Omental fat pad (tissue), 4 donors: Measurements from ENCODE around the gene GAB2. TPM values are rescaled to one million over a fixed set of nuclear protein-coding genes. Genes with fewer than 3 reads are reported as not detected.

Source experiments
- ATAC-seq: fragments of 150-250 bp; one replicate; pipeline ENCODE4 v1.9.1; 2016; ENCODE audit warnings: mild to moderate bottlenecking, moderate library complexity; ENCODE audit not compliant: low FRiP score
- DNase-seq: peaks from one replicate; pipeline ENCODE4 v3.0.0-alpha.2; 2019; ENCODE audit warnings: low spot score
- CTCF ChIP-seq, 3 donors: fragments of 450-650 bp; IDR thresholded peaks; one replicate each; pipeline ENCODE4 v1.5.1; 2016 to 2017; ENCODE audit warnings: antibody characterized with exemption in 3 of 3, mild to moderate bottlenecking in 3 of 3, moderate library complexity in 2 of 3
- total RNA-seq, 4 donors: library from RNA; depleted of rRNA; stranded (reverse); fragments of >200 nt; gene quantifications; one replicate each; pipeline ENCODE4 v1.1.0, GENCODE V29; 2016

GAB2 gene
- total RNA-seq, 4 donors from 2014 or later: 25.3 to 97.7 (median 36.1) TPM

GRCh38 chr11:78315724-78316123 is 101.9 kb downstream of the GAB2 start:
- DNase-seq: no peak
- no peak for TF ChIP-seq CTCF (IDR thresholded peaks at IDR 0.05)

GRCh38 chr11:78314762-78315161 is 102.9 kb downstream of the GAB2 start:
- TF ChIP-seq CTCF (IDR thresholded peaks at IDR 0.05): no peak
- no peak for DNase-seq
- ATAC-seq: no peak

More at GRCh38 chr11:78315724-78316123, 101.9 kb downstream of the GAB2 start:
- no peak for ATAC-seq

DNA sequence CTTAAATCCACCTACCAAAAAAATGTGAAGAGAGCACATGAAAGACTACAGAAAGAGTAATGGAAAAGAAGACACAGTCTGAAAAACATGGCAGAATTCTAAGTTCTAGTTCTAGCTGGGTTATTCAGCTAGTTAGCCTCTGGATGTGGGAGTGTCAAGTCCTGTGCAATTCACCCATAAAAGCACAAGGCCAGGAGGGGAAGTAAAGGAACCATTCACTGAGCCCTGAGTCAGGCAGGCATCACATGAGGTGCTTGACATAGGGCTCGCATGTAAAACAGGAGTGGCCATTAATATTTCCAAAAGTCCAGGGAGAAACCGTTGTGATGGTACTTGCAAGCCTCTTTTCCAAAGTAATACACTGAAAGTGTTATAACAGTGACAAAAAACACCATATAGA is 103.7 kb downstream of the GAB2 start:
- no peak for TF ChIP-seq CTCF (IDR thresholded peaks at IDR 0.05)
- ATAC-seq: no peak
- no peak for DNase-seq

GRCh38 chr11:78313181-78313795 is 104.3 kb downstream of the GAB2 start:
- ATAC-seq: peak; percentile 88
- no peak for DNase-seq
- TF ChIP-seq CTCF (IDR thresholded peaks at IDR 0.05): no peak

DNA sequence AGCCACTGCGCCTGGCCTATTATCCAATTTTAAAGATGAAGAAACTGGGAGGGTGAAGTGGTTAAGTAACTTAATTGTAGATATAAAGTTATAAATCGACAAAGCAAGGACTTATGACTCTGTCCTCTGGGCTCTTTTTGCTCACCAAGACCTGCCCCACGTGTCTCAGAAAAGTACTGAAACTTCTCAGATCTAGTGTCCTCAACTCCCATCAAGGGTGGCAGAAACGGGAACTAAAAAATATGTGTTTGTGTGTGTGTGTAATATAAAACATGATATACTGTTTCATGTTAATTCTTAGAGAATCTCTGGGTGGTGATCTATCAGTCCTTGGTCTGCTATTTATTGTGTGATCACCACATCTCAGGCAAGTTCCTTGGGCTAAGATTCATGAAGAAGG is 104.9 kb downstream of the GAB2 start:
- TF ChIP-seq CTCF (IDR thresholded peaks at IDR 0.05): no peak
- ATAC-seq (no peak), DNase-seq (no peak)

DNA sequence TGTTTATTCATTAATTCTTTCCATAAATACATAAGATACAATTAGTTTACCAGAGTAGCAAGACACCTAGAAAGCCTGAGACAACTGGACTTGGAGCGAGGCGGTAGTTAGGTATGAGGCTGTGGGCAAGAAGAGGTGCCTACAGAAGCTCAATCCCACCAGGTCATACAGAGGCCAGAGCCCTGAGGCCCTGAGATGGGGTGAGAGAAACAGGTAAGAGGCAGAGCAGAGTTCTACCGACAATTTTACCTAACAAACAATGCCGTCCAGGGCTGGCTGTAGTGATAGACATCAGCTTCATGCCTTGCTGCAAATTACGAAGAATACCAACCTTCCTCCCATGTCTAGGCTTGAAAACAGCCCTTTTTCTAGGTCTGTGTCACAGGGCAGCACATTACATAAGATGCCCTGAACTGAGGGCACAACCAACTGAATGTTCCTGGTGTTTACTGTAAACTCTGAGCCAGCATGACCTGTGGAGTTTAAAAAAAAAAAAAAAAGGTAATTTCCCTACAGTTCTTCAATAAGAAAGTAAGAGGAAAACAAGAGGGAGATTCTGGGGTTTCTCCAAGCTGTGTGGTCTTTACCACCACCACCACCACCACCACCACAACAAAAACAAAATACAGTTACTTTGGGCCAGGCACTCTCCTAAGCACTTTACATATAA is 105.8 kb downstream of the GAB2 start:
- no peak for DNase-seq
- ATAC-seq: no peak
- TF ChIP-seq CTCF (IDR thresholded peaks at IDR 0.05): no peak

DNA sequence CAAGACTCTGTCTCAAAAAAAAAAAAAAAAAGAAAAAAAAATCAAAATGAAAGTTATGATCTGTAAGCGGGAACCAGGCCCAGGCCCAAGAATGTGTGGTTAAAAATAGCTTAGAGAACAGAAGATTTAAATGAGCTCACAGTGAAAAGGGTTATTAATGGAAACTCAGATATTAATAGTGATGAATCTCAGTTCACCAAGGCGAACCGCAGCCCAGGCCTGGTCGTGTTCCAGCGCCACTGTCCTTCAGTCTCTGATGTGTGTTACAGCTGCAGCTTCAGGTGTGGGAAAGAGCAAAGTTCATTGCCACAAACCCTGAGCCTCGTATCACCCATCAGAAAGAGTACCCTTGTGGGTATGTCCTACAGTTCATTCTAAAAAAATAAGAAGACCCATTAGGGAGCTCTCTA is 107.1 kb downstream of the GAB2 start:
- no peak for DNase-seq
- TF ChIP-seq CTCF (IDR thresholded peaks at IDR 0.05): no peak
- ATAC-seq: no peak
